ENCODE data around the gene VPS16.
"Not testable (repeated sequence)": the region's sequence is repeated elsewhere in the genome, so short reads cannot be mapped to it uniquely, and the experiment has no call there.

VPS16 gene

GRCh38 chr20:2872459-2873009 lies 32.0 kb downstream of the VPS16 start:
- peak; percentile 79 for DNase-seq

- peak; percentile 97 for DNase-seq
Observed at GRCh38 chr20:2873010-2873746, 32.6 kb downstream of the VPS16 start, which contains the start of gene PTPRA. TSS of gene PTPRA (plus strand) at chr20:2873481. CDS start at chr20:2964278, 90,797 bp downstream.

DNA sequence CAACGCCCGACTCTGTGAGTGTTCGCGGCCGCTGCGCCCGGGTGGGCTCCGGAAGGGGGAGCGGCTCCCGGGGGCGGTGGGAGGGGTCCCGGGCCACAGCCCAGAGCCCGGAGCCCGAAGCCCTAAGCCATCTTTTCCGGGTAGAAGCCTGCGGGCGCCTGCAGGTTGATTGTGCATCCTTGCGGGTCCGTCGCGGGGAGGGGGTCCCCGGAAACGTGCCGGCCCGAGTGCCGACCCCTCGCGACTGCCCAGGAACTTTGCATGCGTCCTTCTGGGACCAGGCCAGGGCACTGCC lies 33.1 kb downstream of the VPS16 start:
- DNase-seq, result peak; percentile 81

DNA sequence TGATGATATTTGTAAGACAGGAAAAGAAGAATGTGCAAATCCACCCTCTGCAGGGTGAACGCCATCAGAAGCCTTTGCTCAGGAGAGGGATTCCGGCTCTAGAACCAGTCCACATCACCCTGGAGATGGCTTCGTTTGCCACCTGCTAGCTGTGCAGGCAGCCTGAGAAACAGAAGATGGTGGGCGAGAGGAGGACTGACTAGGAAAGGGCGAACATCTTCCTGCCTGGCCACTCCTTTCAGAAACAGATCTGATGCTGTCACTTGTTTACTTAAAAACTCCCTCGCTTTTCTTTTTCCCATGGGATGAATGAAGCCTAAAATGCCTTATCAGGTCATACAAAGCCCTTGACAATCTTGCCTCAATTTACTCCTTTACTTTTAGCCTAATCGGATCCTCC lies 33.9 kb downstream of the VPS16 start:
- peak; percentile 28 for DNase-seq

DNA sequence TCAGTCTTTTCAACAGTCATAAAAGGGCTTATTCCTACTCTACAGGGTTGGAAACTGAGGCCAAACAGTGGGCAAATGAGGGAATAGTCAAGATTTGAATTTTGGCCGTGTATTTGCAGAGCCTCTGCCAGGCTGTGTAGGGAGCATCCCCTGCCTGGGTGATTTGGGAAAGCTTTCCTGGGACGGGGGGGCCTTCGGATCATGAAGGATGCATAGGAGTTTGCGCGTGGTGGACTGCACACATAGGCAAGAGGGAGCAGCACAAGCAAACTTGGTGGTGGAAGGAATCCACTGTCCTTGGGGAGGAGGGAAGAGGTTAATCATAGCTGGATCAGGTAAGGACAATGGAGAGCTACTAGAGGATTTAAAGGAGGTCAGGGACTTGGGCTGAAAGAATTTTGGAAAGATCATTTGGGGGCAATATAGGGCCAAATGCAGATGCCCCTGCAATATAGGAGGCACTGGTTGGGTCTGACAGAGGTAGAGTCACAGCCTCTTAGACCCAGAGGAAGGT lies 35.2 kb downstream of the VPS16 start:
- no peak for DNase-seq

DNA sequence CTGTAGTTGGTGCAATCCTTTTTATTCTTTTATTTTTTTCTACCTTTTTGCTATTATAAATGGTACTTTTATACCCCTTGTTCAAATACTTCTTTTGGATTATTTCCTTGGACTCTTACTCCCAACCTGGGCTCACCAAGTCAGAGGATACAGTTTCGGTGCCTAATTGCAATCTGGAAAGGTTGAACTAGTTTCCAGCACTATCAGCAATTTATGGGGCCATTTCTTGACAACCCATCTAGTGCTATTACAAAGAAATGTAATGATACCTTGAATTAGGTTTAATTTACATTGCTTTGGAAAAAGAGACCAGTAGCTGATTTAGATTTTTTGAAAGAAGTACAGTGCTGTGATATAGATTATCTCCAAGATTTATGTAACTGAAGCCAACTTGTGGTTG lies 38.0 kb downstream of the VPS16 start:
- DNase-seq, result no peak

GRCh38 chr20:2879146-2879545 lies 38.6 kb downstream of the VPS16 start:
- DNase-seq, result peak; percentile 76

- no peak for DNase-seq
Observed at GRCh38 chr20:2880650-2881049, 40.1 kb downstream of the VPS16 start.

- DNase-seq, result no peak
Observed at GRCh38 chr20:2883726-2884637, 43.4 kb downstream of the VPS16 start.

DNA sequence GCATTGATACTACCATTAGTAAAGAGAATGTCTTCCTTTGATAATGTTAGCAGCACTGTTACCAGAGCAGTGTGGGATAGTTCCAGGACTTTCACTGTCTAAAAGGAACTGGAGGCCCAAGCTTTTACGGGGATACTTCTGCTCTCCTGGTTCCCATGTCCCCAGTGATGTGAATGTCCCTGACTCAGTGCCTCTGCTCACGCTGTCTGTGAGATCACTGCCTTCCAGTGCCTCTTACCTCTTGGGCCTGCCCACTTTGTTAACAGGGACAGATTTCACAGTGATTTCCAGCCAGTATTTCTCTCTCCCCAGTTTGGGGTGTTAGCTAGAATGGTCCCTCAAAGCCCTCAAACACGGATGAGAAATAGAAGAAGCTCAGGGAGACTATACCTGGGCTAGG lies 47.2 kb downstream of the VPS16 start:
- DNase-seq, result no peak

DNA sequence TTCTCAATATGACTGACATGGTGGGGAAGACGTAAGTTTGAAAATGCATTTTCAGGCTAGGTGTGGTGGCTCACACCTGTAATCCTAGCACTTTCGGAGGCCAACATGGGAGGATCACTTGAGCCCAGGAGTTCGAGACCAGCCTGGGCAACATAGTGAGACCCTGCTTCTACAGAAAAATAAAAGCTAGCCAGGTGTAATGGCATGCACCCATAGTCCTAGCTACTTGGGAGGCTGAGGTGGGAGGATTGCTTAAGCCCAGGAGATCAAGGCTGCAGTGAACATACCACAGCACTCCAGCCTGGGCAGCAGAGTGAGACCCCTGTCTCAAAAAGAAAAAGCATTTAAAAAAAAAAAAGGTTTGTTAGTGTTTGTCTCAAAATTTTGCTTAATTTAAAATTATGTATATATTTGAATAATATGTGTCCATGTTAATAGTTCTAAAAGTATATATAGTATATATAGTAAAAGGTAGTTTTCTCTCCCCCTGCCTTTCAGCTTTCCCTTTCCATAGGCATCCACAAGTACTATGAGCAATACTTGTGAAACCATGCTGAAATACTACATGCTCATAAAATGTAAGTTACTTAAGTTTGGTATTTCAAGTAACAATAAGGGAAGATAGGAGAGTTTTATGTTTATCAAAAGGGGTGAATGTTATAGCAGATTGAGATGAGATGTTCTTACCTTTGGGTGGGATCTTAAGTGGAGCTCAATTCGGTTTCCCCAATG lies 47.8 kb downstream of the VPS16 start:
- DNase-seq, result no peak

DNA sequence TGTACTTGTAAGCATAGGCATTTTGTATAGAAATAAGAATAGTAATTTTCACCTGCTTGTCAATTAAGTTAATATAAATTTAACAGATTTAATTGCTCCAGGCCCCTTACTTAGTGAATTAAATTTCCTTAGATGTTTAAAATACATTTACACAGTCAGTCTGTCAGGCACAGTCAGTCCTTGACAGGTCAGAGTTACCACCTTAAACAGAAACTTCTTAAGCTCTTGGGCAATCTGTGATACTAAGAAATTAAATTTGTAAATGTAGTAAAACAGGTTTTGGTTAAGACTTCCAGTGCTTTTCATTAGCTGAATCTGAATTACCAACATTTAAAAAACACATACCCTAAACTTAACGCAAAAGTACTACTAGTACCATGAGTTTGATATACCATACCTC lies 48.7 kb downstream of the VPS16 start:
- no peak for DNase-seq

DNA sequence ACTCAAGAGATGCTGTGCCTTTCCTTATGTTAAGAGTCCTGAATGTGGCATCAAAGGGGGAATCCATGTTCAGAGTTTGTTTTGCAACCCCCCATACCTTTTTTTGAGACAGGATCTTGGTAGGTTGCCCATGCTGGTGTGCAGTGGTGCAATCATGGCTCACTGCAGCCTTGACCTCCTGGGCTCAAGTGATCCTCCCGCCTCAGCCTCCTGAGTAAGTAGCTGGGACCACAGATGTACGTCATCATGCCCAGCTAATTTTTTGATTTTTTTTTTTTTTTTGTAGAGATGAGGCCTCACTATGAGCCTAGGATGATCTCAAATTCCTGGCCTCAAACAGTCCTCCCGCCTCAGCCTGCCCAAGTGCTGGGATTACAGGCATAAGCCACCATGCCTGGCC lies 49.3 kb downstream of the VPS16 start:
- DNase-seq, result no peak

DNA sequence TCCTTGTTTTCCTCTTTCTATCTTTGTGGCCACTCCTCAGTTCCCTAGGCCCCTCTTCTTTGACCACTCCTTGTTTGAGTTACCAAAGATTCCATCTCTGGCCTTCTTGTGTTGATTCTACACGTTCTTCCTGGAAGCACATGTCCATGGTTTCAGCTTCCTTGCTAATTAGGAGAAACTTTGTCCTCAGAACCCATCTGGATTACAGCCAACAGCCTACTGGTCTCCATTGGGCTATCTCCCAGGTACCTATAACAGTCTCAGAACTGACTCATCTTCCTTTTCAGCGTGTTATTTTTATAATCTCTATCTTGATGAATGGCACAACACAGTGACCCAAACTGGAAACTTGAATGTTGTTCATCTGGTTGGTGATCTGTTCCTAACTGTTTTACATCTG lies 50.2 kb downstream of the VPS16 start:
- peak; percentile 9 for DNase-seq

DNA sequence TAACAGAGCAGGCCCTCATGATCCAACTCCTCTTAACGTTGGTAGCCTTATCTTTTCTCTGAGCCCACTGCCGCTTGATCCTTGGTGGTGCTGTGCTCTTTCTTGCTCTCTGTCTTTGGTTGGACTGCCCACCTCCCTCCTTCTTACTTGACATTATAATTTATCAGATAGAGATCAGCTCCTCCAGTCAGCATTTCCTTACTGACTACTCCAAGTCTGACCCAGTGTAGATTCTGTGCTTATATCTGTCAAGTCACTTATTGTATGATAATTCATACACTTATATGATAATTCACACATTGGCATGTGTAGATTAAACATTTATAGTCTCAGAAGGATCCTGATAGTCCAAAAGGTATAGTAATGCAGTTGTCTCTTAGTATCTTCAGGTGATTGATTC lies 50.8 kb downstream of the VPS16 start:
- DNase-seq, result no peak

GRCh38 chr20:2892376-2892775 lies 51.8 kb downstream of the VPS16 start:
- no peak for DNase-seq

- no peak for DNase-seq
Observed at GRCh38 chr20:2894221-2894620, 53.7 kb downstream of the VPS16 start.

DNA sequence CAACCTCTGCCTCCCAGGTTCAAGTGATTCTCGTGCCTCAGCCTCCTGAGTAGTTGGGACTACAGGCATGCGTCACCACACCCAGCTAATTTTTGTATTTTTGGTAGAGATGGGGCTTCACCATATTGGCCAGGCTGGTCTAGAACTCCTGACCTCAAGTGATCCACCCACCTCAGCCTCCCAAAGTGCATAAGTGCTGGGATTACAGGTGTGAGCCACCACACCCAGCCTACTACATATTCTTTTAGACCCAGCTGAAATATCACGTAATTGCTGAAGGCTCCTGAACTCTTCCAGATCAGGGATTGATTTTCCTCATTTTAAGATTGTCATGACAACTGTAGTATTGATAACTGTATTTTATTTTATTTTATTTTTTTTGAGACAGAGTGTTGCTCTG lies 54.6 kb downstream of the VPS16 start:
- not testable (repeated sequence) for DNase-seq

GRCh38 chr20:2899243-2899642 lies 58.7 kb downstream of the VPS16 start:
- DNase-seq, result no peak

DNA sequence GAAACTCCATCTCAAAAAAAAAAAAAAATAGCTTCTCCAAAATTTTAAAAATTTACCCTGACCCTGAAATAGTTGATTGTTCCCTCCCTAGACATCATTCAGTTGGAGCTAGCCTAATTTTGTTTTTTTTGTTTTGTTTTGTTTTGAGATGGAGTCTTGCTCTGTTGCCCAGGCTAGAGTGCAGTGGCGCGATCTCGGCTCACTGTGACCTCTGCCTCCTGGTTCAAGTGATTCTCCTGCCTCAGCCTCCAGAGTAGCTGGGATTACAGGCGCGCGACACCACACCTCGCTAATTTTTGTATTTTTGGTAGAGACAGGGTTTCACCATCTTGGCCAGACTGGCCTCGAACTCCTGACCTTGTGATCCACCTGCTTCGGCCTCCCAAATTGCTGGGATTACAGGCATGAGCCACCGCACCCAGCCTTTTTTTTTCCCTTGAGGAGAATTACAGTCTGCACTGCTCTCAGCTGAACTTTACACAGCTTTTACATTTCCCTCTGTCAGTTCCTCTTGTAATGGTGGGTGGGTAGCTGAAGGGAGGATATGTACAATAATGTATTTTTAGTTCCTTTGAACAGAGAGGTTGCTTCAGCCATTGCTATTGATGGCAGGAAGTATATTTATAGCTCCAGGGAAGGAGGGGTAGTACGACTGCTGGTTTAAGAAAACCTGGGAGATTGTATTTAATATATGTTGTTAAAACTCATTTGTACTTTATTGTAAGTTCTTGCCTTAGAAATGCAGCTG lies 60.5 kb downstream of the VPS16 start:
- no peak for DNase-seq

GRCh38 chr20:2902291-2902690 lies 61.7 kb downstream of the VPS16 start:
- DNase-seq, result no peak

DNA sequence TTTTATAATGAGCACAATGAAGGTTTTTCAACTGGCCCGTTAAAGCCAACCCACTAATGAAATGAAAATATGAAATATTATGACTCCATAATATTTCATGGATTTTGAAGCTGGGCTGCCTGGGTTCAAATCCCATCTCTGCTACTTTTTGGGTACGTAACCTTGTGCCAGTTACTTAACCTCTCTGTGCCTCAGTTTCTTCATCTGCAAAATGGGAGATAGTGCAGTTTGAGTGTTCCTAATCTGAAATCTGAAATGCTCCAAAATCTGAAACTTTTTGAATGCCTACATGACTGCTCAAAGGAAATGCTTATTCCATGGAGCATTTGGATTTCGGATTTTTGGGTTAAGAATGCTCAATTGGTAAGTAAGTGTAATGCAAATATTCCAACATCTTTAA lies 62.3 kb downstream of the VPS16 start:
- no peak for DNase-seq
